ENCODE measurements around the gene CYB5A. TPM values are rescaled to one million over a fixed set of nuclear protein-coding genes. Genes with fewer than 3 reads are reported as not detected.

CYB5A gene
- total RNA-seq, 2 donors from 2014 or later, result 39.8 to 46.7 TPM

DNA sequence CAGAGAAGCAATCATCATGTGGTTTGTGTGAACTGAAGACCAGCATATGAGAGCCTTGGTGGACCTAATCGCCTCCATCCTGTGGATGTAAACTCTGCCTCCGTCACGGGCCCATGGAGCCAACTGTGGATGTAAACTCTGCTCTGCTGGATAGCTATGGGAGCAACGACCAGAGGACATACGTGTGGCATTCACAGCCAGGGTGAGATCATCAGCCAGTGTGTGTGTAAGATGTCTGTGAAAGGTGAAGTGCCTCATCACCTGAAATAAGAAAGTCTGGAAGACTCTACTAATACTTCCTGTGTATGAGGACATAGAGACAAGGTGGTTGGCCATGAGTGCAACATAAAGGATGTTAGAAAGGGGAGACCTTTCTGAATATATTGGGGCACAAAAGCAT, 63.5 kb downstream of the CYB5A start:
- intact Hi-C loops (cut with DNase I), result no loop called here
- no peak for DNase-seq (ENCODE audit: low spot score)

DNA sequence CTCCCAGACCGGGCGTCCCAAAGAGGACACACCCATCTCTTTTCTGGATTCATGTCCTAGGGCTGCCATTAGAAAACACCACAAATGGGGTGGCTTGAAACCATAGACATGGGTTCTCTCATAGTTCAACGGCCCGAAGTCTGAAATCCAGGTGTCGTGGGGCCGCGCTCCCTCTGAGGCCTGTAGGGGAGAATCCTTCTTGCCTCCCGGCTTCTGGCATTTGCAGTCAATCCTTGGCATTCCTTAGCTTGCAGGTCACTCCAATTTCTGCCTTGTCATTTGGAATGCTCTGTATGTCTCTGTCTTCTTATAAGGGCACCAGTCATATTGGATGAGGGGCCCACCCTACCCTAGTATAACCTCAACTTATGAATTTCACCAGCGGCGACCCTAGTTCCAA, 65.1 kb downstream of the CYB5A start:
- no peak for DNase-seq (ENCODE audit: low spot score)
- intact Hi-C loops (cut with DNase I), result no loop called here

DNA sequence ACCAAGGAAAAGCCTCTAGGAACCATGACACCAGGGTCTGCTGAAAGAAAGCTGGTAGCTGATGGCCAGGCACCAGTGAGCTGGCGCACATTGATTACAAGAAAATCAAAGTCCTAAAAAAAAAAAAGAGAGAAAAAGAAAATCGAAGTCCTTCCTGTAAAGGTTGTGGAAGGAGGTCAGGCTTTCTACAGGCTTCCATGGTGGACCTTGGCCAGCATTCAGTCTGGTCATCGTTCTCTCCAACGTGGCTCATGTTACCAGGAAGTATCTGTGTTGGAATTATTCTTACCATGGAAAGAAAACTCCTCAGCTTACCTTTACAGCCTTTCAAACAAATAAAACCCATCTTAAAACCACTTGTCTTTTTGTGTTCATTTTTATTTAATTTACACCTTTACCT, 65.6 kb downstream of the CYB5A start:
- DNase-seq (ENCODE audit: low spot score), result no peak
- intact Hi-C loops (cut with DNase I), result no loop called here

DNA sequence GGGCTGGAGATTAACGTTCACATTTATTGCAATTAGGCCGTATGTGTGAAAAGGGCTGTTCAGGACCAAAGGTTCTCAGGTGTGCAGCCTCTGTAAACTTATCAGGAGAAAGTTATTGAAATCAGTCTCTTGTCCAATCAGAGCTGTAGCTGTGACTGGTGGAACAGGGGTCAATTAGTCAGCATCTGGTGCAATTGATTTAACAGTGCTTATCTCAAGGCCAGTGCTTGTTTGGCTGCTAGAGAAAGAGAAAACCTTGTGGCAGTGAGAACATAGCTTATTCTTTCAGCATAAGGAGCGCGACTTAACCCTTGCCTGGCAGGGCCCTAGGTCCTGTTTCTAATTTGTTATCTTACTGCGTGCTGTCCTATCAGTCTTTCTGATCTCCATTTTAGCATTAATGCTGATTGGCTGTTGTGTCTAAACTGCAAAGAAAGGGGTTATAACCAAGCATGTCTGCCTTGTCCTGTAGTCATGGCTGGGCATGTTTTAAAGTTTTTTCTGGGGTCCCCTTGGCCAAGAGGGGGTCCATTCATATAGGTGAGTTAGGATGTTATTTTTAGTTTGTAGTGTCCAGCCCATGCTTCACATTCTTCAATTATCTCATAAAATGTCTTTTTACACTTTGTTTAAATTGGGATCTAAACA, 66.4 kb downstream of the CYB5A start:
- DNase-seq (ENCODE audit: low spot score), result no peak
- intact Hi-C loops (cut with DNase I), result no loop called here

DNA sequence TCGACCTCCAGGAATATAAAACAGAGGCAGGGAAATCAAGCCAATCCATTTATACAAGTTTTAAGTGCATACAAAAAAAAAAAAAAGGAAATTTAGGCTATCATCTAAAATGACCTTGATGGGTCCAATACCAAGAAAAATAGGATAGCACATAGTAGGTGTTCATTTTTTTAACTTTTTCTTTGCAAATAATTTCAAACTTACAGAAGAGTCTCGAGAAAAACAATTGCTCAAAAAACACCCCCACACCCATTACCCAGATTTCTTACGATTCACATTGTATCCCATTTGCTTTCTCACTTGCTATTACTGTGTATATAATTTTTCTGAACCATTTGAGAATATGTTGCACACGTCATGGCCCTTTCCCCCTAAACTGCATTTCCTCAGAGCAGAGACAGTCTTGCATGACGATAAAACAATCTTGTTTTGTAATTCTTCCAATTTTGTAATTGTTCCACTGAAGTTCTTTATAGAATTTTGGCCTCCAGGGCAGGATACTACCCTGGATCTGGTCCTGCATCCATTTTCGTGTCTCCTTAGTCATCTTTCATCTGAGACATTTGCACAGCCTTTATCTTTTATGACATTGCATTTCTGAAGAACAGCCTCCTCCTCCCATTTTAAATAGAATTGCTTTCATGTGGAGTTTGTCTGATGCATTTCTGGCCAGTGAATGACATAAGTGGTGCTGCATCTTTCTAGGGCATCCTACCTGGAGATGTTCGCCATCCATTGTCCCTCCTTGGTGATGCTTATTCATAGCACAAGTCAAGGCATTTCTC, 68.9 kb downstream of the CYB5A start:
- intact Hi-C loops (cut with DNase I), result no loop called here

DNA sequence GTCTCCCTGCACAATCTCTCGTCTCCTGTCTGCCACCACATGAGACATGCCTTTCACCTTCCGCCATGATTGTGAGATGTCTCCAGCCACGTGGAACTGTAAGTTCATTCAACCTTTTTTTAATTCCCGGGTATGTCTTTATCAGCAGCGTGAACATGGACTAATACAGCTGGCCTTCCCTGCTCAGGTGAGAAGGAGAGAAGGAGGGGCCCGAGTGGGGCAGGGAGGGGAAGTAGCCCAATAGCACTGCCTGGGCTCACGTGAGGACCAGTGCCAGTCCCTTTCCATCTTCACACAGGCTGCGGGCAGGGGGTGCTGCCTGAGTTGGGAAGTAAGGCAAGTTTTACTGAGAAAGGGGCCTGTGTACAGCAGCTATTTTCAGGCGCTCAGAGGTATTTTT, 70.7 kb downstream of the CYB5A start:
- DNase-seq (ENCODE audit: low spot score), result no peak
- intact Hi-C loops (cut with DNase I), result no loop called here

More for the DNA sequence above, 68.9 kb downstream of the CYB5A start:
- DNase-seq (ENCODE audit: low spot score), result no peak

DNA sequence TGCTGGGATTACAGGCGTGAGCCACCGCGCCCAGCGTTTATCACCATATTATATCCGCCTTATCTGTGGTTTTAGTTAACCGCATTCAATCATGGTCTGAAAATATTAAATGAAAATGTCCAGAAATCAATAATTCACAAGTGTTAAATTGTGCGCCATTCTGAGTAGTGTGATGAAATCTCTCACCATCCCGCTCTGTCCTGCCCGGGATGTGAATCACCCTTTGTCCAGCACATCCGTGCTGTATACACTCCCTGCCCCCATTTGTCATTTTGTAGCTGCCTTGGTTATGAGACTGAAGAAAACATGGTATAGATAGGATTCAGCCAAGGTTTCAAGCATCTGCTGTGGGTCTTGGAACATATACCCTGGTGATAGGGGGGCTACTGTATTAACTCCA, 72.7 kb downstream of the CYB5A start:
- intact Hi-C loops (cut with DNase I), result no loop called here
- DNase-seq (ENCODE audit: low spot score), result no peak

DNA sequence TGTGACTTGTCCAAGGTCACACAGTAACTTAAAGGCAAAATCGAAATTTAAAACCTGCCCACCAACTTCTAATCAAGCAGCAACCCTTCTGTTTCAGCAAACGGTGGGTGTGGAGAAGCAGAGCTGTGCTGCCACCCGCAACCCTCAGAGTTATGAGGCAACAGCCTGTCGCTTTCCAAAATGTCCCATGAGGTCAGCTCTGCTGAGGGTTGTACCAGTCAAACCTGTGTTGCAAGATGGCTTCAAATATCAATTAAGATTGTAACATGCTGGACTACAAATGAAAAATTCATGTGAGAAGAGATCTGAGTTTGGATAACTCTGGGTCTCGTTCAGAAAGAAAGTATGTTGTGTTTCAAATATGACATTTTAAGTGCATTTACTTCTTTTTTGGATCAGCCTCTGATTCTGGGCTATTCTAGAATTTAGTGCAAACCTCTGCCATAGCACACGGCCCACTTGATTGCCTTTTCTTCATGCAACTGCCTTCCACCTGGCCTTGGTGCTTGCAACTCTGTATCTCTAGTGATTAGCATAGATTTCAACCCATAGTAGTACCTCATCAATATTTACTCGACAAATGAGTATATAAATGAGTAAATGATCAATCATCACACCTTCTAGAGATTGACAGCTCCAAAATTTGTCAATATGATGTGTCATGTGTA, 74.2 kb downstream of the CYB5A start:
- no peak for DNase-seq (ENCODE audit: low spot score)
- intact Hi-C loops (cut with DNase I), result no loop called here

DNA sequence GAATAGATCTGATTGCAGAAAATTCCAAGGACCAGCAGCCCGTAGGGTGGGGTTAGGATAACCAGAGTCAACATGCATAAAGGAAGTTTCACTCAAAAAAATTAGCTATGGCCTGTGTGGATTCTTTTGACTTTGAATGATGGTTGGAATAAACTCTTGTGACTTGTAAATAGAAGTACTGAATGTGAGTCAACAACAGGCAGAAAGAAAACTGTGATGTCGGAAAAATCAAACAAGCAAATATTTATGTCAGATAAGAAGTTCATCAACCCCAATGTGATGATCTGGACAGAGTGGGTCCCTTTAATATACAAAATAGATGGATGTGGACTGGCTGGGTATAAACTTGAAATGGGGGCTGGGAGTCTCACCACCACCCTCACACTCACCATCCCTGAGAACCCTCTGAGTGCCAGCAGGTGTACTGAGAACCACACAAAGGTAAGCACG, 75.1 kb downstream of the CYB5A start:
- DNase-seq (ENCODE audit: low spot score), result no peak
- intact Hi-C loops (cut with DNase I), result no loop called here

DNA sequence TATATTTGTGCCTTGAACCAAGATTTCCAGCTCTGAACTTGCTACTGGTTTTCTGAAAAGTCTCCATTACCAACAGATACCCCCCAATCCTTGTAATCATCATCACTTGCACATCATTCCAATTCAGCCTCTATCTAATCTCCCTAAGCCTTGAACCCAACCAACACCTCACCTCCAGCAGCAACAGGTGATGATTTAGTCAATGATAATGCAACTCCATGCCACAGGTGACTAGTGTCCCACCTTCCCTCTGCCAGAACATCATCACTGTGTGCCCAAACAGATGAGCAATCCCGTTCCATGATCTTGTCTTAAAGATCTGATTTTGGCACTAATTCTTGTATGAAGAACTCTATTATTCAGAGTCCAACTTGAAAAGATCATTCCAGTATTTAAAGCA, 75.9 kb downstream of the CYB5A start:
- DNase-seq (ENCODE audit: low spot score), result no peak
- intact Hi-C loops (cut with DNase I), result no loop called here

DNA sequence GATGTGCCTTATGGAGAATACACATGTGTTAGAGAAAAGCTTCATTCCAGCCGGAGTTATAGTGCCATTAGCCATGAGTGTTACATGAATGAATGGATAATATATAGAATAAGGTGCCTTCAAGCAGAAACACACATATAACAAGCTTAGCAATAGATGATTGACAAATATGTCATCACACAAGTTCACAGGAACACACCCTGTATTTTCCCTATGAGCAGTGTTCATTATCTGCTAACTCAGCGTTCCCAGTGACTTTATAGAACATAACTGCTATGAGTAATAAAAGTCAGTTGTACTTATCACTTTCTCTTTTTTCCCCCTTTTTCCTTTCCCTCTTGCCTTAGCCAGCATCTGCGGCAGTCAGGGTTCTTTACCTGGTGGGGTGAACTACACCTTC, 78.3 kb downstream of the CYB5A start:
- intact Hi-C loops (cut with DNase I), result no loop called here
- no peak for DNase-seq (ENCODE audit: low spot score)

DNA sequence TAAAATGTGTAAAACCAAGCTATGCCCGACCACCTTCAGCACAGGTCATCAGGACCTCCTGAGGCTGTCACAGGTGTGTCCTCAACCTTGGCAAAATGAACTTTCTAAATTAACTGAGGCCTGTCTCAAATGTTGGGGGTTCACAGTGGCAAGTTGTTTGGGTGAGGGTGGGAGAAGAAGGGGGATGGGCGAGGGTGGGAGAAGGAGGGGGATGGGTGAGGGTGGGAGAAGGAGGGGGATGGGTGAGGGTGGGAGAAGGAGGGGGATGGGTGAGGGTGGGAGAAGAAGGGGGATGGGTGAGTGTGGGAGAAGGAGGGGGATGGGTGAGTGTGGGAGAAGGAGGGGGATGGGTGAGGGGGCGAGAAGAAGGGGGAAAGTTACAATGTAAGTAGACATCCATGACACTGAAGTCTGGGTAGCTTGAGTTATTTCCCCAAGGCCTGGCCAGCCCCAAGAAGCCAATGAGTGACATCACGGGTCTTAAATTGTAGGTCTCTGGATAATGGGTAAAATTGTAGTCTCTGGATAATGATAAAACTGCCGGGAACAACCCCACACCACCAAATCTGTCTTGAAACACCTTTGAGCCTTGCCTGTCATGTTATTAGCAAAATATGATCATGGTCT, 87.1 kb downstream of the CYB5A start:
- DNase-seq (ENCODE audit: low spot score), result no peak
- intact Hi-C loops (cut with DNase I), result no loop called here

DNA sequence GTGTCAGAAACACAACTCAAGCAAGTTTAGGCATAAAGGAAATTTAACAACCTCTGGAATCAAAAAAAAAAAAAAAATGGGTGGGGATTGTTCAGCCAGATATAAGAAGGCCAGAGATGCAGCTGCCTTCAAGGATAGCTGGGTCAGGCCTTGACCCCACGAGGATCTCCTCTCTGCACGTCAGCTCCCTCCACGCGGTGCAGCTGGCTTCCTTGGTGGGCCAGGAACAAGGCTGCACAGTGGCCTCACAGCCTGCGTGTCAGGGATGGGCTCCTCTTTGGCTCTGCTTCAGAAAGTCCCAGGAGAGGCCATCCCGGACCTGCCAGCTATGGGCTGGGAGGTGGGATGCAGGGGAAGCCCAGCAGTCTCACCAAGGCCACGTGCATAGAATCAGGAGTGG, 88.0 kb downstream of the CYB5A start:
- DNase-seq (ENCODE audit: low spot score), result no peak

More for the DNA sequence above, 88.0 kb downstream of the CYB5A start:
- intact Hi-C loops (cut with DNase I), result no loop called here

Other genes with a start within 250 kb of the CYB5A start
- gene FBXO15, start 144.1 kb downstream of the CYB5A start, total RNA-seq, result not detected
- gene TIMM21, start 143.4 kb downstream of the CYB5A start, total RNA-seq, result 10 to 100 TPM; 22.8 to 31.3 TPM
- gene C18orf63, start 23.9 kb upstream of the CYB5A start, total RNA-seq, result not detected
- not detected for gene DIPK1C, start 165.3 kb upstream of the CYB5A start, total RNA-seq
- 10 to 100 TPM; 73.5 to 75.0 TPM for gene CNDP2, start 204.4 kb upstream of the CYB5A start, total RNA-seq
- under 1 TPM in 1 of 2 donors, not detected in 1; 0.19 TPM for gene CNDP1, start 242.5 kb upstream of the CYB5A start, total RNA-seq

Measured in posterior vena cava (tissue), 2 donors.